Natural killer cell (primary cell): ENCODE measurements around the gene GTSF1L. TPM values are rescaled to one million over a fixed set of nuclear protein-coding genes. Genes with fewer than 3 reads are reported as not detected.

ENCODE experiments used
- ATAC-seq, 3 donors: fragments of 150-1000 bp in 2 of 3; fragments of 200-7000 bp in 1 of 3; cut with Tn5 transposase; 1 replicate in 1 of 3; 2 replicates in 2 of 3; pipeline ENCODE4 v1.10.0; 2021; ENCODE audit warnings: mild to moderate bottlenecking in 2 of 3, moderate library complexity in 2 of 3
- DNase-seq, 2 donors: peaks; one replicate each; pipeline versions ENCODE4 v3.0.0 to v3.0.0-alpha.2; 2013 to 2021; ENCODE audit warnings: mixed read lengths in 1 of 2
- H3K27ac ChIP-seq: one replicate; pipeline ENCODE4 v1.5.1; 2013; ENCODE audit warnings: mild to moderate bottlenecking, low read length
- H3K27me3 ChIP-seq: one replicate; pipeline ENCODE4 v1.6.1; 2013; ENCODE audit warnings: low read length; ENCODE audit not compliant: control insufficient read depth, insufficient read depth
- H3K36me3 ChIP-seq: one replicate; pipeline ENCODE4 v1.6.1; 2013; ENCODE audit warnings: low read length; ENCODE audit not compliant: control insufficient read depth, insufficient read depth
- H3K4me1 ChIP-seq: one replicate; pipeline ENCODE4 v1.6.1; 2013; ENCODE audit warnings: low read length; ENCODE audit not compliant: control insufficient read depth, insufficient read depth
- H3K4me3 ChIP-seq: one replicate; pipeline ENCODE4 v1.5.1; 2013; ENCODE audit warnings: low read length
- H3K9me3 ChIP-seq: one replicate; pipeline ENCODE4 v1.6.1; 2013; ENCODE audit warnings: low read length; ENCODE audit not compliant: control insufficient read depth, insufficient read depth
- H3K27ac Mint-ChIP-seq, 2 donors: one replicate each; pipeline ENCODE4 v1.8.0; 2022; ENCODE audit warnings: mild to moderate bottlenecking in 2 of 2, mixed read lengths in 2 of 2, moderate library complexity in 1 of 2
- H3K27me3 Mint-ChIP-seq, 2 donors: one replicate each; pipeline ENCODE4 v1.8.0; 2022; ENCODE audit warnings: low read depth in 2 of 2, mixed read lengths in 2 of 2
- H3K36me3 Mint-ChIP-seq: one replicate; pipeline ENCODE4 v1.8.0; 2022; ENCODE audit warnings: mixed read lengths
- H3K4me1 Mint-ChIP-seq, 2 donors: one replicate each; pipeline ENCODE4 v1.8.0; 2022; ENCODE audit warnings: mixed read lengths in 2 of 2
- H3K4me3 Mint-ChIP-seq: one replicate; pipeline ENCODE4 v1.8.0; 2022; ENCODE audit warnings: mild to moderate bottlenecking, moderate library complexity, mixed read lengths
- H3K9me3 Mint-ChIP-seq, 2 donors: one replicate each; pipeline ENCODE4 v1.8.0; 2022; ENCODE audit warnings: mixed read lengths in 2 of 2
- WGBS: methylation state at CpG from one replicate; pipeline ENCODE4 v1.1.7; 2013; ENCODE audit warnings: missing lambda C conversion rate; ENCODE audit not compliant: insufficient coverage; 5-methylcytosine and 5-hydroxymethylcytosine counted together
- intact Hi-C: fragments of 100-400 bp; cut with micrococcal nuclease; formaldehyde crosslinking; loops from one replicate; pipeline ENCODE4 v1.14.2; 2022
- total RNA-seq, 4 donors: library from RNA; stranded (reverse); fragments of 120-200 nt in 1 of 4; gene quantifications; one replicate each; pipeline versions ENCODE4 v1.2.3 to v1.2.4, GENCODE V29; 2013 to 2022
- TF ChIP-seq, protein P1 (sequence below): fragments of 200-600 bp; IDR thresholded peaks from one replicate; pipeline ENCODE4 v1.8.0; 2022; ENCODE audit warnings: antibody characterized with exemption

The GTSF1L gene
- total RNA-seq, 3 donors from 2014 or later (not counting 1 experiment from before 2014, with no cell fraction given): not detected

DNA sequence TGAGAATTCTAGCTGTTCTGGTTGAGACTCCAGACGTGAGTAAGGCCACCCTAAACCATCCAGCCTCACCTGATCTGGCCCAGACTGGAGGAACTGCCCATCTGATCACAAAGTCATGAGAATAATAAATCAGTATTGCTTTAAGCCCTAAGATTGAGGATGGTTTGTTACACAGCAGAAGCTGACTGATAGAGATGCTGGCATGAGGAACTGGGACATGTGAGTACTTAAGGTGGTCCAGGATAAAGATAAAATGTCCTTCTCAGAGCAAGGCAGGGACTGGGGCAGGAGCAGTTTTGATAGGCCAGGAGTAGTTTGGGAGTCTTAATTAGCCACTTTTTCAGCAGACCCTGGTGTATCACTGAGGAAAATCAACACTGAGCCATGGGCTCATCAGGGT is 6.8 kb downstream of the GTSF1L start:
- Histone ChIP-seq H3K4me3 (no peak overlapping the region), H3K9me3 (no peaks in the 10 kb centered on the region), H3K36me3 (no peaks in the 10 kb centered on the region), H3K27ac (no peak overlapping the region), H3K27me3 (no peaks in the 10 kb centered on the region), H3K4me1 (no peaks in the 10 kb centered on the region)
- TF ChIP-seq, protein P1, sequence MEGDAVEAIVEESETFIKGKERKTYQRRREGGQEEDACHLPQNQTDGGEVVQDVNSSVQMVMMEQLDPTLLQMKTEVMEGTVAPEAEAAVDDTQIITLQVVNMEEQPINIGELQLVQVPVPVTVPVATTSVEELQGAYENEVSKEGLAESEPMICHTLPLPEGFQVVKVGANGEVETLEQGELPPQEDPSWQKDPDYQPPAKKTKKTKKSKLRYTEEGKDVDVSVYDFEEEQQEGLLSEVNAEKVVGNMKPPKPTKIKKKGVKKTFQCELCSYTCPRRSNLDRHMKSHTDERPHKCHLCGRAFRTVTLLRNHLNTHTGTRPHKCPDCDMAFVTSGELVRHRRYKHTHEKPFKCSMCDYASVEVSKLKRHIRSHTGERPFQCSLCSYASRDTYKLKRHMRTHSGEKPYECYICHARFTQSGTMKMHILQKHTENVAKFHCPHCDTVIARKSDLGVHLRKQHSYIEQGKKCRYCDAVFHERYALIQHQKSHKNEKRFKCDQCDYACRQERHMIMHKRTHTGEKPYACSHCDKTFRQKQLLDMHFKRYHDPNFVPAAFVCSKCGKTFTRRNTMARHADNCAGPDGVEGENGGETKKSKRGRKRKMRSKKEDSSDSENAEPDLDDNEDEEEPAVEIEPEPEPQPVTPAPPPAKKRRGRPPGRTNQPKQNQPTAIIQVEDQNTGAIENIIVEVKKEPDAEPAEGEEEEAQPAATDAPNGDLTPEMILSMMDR: no peak
- Mint-ChIP-seq H3K27me3 (no peaks in the 10 kb centered on the region), H3K4me1 (no peaks in the 10 kb centered on the region), H3K36me3 (no peaks in the 10 kb centered on the region), H3K27ac (no peak overlapping the region), H3K9me3 (no peaks in the 10 kb centered on the region), H3K4me3 (no peak overlapping the region)
- WGBS: 75% methylated on average over 1 of the region's 1 CpG
- DNase-seq: no peak
- intact Hi-C loops: no loop called here
- ATAC-seq: no peak

DNA sequence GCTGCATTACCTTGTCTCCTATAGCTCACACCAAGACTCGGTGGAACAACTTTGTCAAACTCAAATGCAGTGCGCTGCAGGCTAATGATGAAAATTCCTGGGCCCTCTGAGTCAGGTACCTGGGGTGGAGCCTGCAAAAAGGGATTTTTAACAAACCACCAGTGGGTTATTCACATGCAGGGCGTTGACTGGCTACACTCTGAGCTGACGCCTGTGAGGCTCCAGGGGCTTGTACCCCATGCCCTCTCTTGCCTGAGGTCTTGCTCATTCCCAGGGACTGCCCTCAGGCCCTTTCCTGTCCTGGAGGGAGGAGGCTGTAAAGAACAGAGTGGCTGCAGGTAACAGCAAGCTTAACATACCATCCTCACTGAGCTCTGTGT is 9.2 kb downstream of the GTSF1L start:
- 92% methylated on average over 4 of the region's 4 CpGs for WGBS
- DNase-seq (no peak), ATAC-seq (no peak)
- intact Hi-C loops: no loop called here
- Histone ChIP-seq H3K27ac (no peak overlapping the region), H3K27me3 (no peaks in the 10 kb centered on the region), H3K36me3 (no peaks in the 10 kb centered on the region), H3K4me3 (no peak overlapping the region), H3K9me3 (no peaks in the 10 kb centered on the region), H3K4me1 (no peaks in the 10 kb centered on the region)
- H3K4me3 Mint-ChIP-seq: no peak overlapping the region
- no peaks in the 10 kb centered on the region for H3K4me1 Mint-ChIP-seq
- H3K27ac Mint-ChIP-seq: no peak overlapping the region
- TF ChIP-seq, protein P1: no peak
- H3K9me3 Mint-ChIP-seq: no peaks in the 10 kb centered on the region
- H3K27me3 Mint-ChIP-seq: no peaks in the 10 kb centered on the region
- H3K36me3 Mint-ChIP-seq: no peaks in the 10 kb centered on the region

DNA sequence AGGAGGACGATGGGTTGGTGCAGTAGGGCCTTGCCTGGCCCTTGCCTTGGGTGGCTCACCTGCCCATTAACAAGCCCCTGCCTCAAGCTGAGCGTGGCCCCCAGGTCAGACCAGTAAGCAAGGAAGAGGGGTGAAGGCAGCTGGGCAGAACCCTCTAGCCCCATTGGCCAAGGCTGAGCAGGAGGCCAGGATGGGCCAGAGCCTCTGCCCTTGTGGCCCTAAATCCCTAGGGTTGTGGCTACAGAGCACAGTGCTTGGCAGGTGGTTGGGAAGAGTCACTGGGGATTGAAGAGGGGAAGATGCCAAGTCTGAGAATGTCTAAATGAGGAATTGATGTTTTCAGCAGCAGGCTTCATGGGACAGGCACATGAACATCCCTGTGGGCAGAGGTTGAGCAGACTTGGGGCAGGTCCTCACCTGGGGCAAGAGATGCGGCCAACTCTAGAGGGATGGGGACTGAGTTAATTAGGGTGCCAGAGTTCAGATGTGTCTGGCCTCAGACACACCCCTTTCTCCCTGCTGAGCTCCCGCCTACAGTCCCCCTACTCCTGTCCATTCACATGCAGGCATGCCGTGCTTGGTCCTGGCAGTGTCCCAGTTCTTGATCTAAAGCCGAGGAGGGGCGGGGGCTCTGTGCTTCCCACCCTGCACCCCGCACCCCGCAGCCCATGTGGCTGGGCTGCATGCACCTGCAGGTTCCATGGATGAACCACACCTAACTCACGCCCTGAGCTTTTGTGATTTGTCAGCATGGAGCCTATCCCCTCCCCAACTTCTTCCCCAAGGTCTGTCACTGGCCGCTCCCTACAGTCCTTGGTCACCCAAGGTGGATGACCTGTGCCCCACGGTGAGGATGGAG is 9.8 kb downstream of the GTSF1L start:
- DNase-seq (no peak), ATAC-seq (no peak)
- H3K9me3 Mint-ChIP-seq: no peaks in the 10 kb centered on the region
- no peaks in the 10 kb centered on the region for H3K9me3 ChIP-seq
- H3K4me3 ChIP-seq: no peak overlapping the region
- TF ChIP-seq, protein P1: no peak
- H3K27ac ChIP-seq: no peak overlapping the region
- H3K36me3 Mint-ChIP-seq: no peaks in the 10 kb centered on the region
- no peaks in the 10 kb centered on the region for H3K27me3 ChIP-seq
- no peaks in the 10 kb centered on the region for H3K36me3 ChIP-seq
- H3K27ac Mint-ChIP-seq: no peak overlapping the region
- 93% methylated on average over 12 of the region's 12 CpGs for WGBS
- no peaks in the 10 kb centered on the region for H3K4me1 ChIP-seq
- H3K4me1 Mint-ChIP-seq: no peaks in the 10 kb centered on the region
- no peak overlapping the region for H3K4me3 Mint-ChIP-seq
- H3K27me3 Mint-ChIP-seq: no peaks in the 10 kb centered on the region
- intact Hi-C loops: no loop called here

DNA sequence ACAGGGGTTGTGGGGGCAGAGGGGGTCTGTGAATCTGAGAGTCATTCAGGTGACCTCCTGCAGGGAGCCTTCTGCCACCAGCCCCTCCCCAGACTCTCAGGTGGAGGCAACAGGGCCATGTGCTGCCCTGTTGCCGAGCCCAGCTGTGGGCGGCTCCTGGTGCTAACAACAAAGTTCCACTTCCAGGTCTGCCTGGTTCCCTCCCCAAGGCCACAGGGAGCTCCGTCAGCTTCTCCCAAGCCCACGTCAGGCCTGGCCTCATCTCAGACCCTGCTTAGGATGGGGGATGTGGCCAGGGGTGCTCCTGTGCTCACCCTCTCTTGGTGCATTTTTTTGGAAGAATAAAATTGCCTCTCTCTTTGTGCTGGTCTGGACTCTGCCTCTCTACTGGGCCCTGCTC is 10.7 kb downstream of the GTSF1L start:
- intact Hi-C loops: no loop called here
- Histone ChIP-seq H3K27ac (no peak overlapping the region), H3K4me1 (no peaks in the 10 kb centered on the region), H3K4me3 (no peak overlapping the region), H3K27me3 (no peaks in the 10 kb centered on the region), H3K9me3 (no peaks in the 10 kb centered on the region), H3K36me3 (no peaks in the 10 kb centered on the region)
- Mint-ChIP-seq H3K9me3 (no peaks in the 10 kb centered on the region), H3K4me1 (no peaks in the 10 kb centered on the region), H3K27me3 (no peaks in the 10 kb centered on the region), H3K4me3 (no peak overlapping the region), H3K27ac (no peak overlapping the region), H3K36me3 (no peaks in the 10 kb centered on the region)
- ATAC-seq (no peak), DNase-seq (no peak)
- TF ChIP-seq, protein P1: no peak
- whole genome bisulfite sequencing: 92% methylated on average over 4 of the region's 4 CpGs
